A549 (cell line): ENCODE data around the gene TSNAX. TPM values are rescaled to one million over a fixed set of nuclear protein-coding genes. Genes with fewer than 3 reads are reported as not detected.

ENCODE experiments used
- ATAC-seq, 2 experiments: fragments of 200-7000 bp in 1 of 2; fragments of >200 bp in 1 of 2; cut with Nextera tagmentation in 1 of 2; cut with Tn5 transposase in 1 of 2; 3 replicates each; pipeline versions ENCODE4 v1.8.0 to v1.9.1; 2018 to 2020; ENCODE audit warnings: mild to moderate bottlenecking in 1 of 2, moderate library complexity in 1 of 2
- CTCF ChIA-PET: fragments of 300-600 bp; sonication (Branson Sonifier 250); formaldehyde crosslinking; extraction: SDS; loops from one replicate; lab custom pipeline; 2021; ENCODE audit warnings: antibody characterized with exemption, inconsistent platforms; lab: Yijun Ruan, JAX
- POLR2A ChIA-PET: fragments of 350-600 bp; formaldehyde crosslinking; extraction: SDS; loops from one replicate; lab custom pipeline; 2021; ENCODE audit warnings: antibody characterized with exemption, inconsistent platforms; lab: Yijun Ruan, JAX
- DNase-seq, 2 experiments: peaks; one replicate each; pipeline versions ENCODE4 v3.0.0 to v3.0.0-alpha.2; 2011 to 2016; ENCODE audit warnings: low read depth in 1 of 2, low spot score in 1 of 2
- FAIRE-seq: peaks from 2 replicates; lab custom pipeline; 2011; peaks lifted over from hg19 to GRCh38; lab: Jason Lieb, UNC
- H3K27ac ChIP-seq, 2 experiments: fragments of >200 bp; sonication (Bioruptor Twin); formaldehyde crosslinking; 3 replicates each; pipeline ENCODE4 v1.5.1; 2016 to 2017
- H3K4me1 ChIP-seq: fragments of >200 bp; sonication (Bioruptor Twin); formaldehyde crosslinking; 3 replicates; pipeline ENCODE4 v1.6.1; 2016
- H3K4me2 ChIP-seq: fragments of >200 bp; sonication (Bioruptor Twin); formaldehyde crosslinking; 3 replicates; pipeline ENCODE4 v1.6.1; 2016
- H3K4me3 ChIP-seq: fragments of >200 bp; sonication (Bioruptor Twin); formaldehyde crosslinking; 3 replicates; pipeline ENCODE4 v1.5.1; 2016
- H3K9me3 ChIP-seq: fragments of >200 bp; sonication (Bioruptor Twin); formaldehyde crosslinking; 3 replicates; pipeline ENCODE4 v1.6.1; 2016
- CHD2 ChIP-seq: fragments of 150-350 bp; IDR thresholded peaks from 2 replicates; pipeline ENCODE4 v1.6.1; 2014; ENCODE audit warnings: low read length; ENCODE audit not compliant: partially characterized antibody
- CHD4 ChIP-seq: fragments of 200-600 bp; sonication (generic); IDR thresholded peaks from 2 replicates; pipeline ENCODE4 v1.6.1; 2016; ENCODE audit warnings: antibody characterized with exemption, mild to moderate bottlenecking, borderline replicate concordance
- EHMT2 ChIP-seq: fragments of 200-600 bp; sonication (generic); IDR thresholded peaks from 2 replicates; pipeline ENCODE4 v1.6.1; 2016; ENCODE audit warnings: antibody characterized with exemption, low read depth, mild to moderate bottlenecking, moderate library complexity
- FOXS1 ChIP-seq: fragments of 250-450 bp; sonication (Bioruptor Pico); IDR thresholded peaks from 2 replicates; pipeline ENCODE4 v1.5.0; 2020; ENCODE audit warnings: mild to moderate bottlenecking, moderate library complexity
- HEYL ChIP-seq: fragments of 250-450 bp; sonication (Bioruptor Pico); IDR thresholded peaks from 2 replicates; pipeline ENCODE4 v1.8.0; 2021; ENCODE audit warnings: mild to moderate bottlenecking, moderate library complexity
- HOXB5 ChIP-seq: fragments of 250-450 bp; sonication (Bioruptor Pico); IDR thresholded peaks from 2 replicates; pipeline ENCODE4 v1.5.0; 2020; ENCODE audit warnings: mild to moderate bottlenecking, moderate library complexity
- MAZ ChIP-seq: fragments of 150-350 bp; IDR thresholded peaks from 2 replicates; pipeline ENCODE4 v1.6.1; 2014; ENCODE audit warnings: antibody characterized with exemption, low read depth, low read length, borderline replicate concordance
- POLR2A ChIP-seq: IDR thresholded peaks from 2 replicates; pipeline ENCODE4 v1.6.1; 2012; ENCODE audit warnings: mild to moderate bottlenecking, low read length
- RCOR1 ChIP-seq: fragments of 150-350 bp; IDR thresholded peaks from 2 replicates; pipeline ENCODE4 v1.6.1; 2014; ENCODE audit warnings: antibody characterized with exemption, low read length, low read depth
- RFX5 ChIP-seq: fragments of 450-650 bp; IDR thresholded peaks from 2 replicates; pipeline ENCODE4 v1.7.1; 2014; ENCODE audit warnings: antibody characterized with exemption, mild to moderate bottlenecking, moderate library complexity
- TP53 ChIP-seq: fragments of 250-450 bp; sonication (Bioruptor Pico); IDR thresholded peaks from 2 replicates; pipeline ENCODE4 v1.5.0; 2021; ENCODE audit warnings: mild to moderate bottlenecking, moderate library complexity
- ZFP36 ChIP-seq: fragments of 450-650 bp; IDR thresholded peaks from 2 replicates; pipeline ENCODE4 v1.6.1; 2014; ENCODE audit warnings: borderline replicate concordance; ENCODE audit not compliant: partially characterized antibody
- WGBS: methylation state at CpG from one replicate; pipeline ENCODE4 v1.1.6; 2017; ENCODE audit errors: missing lambda C conversion rate; 5-methylcytosine and 5-hydroxymethylcytosine counted together
- polyA plus RNA-seq, 4 experiments: library from polyadenylated mRNA; depleted of rRNA in 3 of 4; stranded (reverse); fragments of >200 nt; fragmentation: RNase III in 1 of 4; extraction: RNeasy Plus Mini Kit Qiagen cat#74134 plus additional on column Dnase treatment in 1 of 4; gene quantifications; 2 replicates in 3 of 4; 3 replicates in 1 of 4; pipeline ENCODE4 v1.2.3, GENCODE V29; 2011 to 2017
- TF ChIP-seq, protein P1 (sequence below): IDR thresholded peaks from 2 replicates; pipeline ENCODE4 v1.6.1; 2012; ENCODE audit warnings: low read depth, borderline replicate concordance
- TF ChIP-seq, protein P2 (sequence below): fragments of 200-600 bp; sonication (generic); IDR thresholded peaks from 2 replicates; pipeline ENCODE4 v1.6.1; 2016; ENCODE audit warnings: antibody characterized with exemption, mild to moderate bottlenecking, moderate library complexity
- TF ChIP-seq, protein P3 (sequence below): IDR thresholded peaks from 2 replicates; pipeline ENCODE4 v1.6.1; 2012
- TF ChIP-seq, protein P4 (sequence below): fragments of 450-650 bp; IDR thresholded peaks from 2 replicates; pipeline ENCODE4 v1.6.1; 2014; ENCODE audit warnings: antibody characterized with exemption
- TF ChIP-seq, protein P5 (sequence below): fragments of >200 bp; sonication (Bioruptor Twin); formaldehyde crosslinking; IDR thresholded peaks from 2 replicates; pipeline ENCODE4 v1.6.1; 2016

TSNAX gene
- polyA plus RNA-seq, 2 of the 4 experiments (the other 2 are of a cell fraction), result 48.5 to 58.3 TPM

DNA sequence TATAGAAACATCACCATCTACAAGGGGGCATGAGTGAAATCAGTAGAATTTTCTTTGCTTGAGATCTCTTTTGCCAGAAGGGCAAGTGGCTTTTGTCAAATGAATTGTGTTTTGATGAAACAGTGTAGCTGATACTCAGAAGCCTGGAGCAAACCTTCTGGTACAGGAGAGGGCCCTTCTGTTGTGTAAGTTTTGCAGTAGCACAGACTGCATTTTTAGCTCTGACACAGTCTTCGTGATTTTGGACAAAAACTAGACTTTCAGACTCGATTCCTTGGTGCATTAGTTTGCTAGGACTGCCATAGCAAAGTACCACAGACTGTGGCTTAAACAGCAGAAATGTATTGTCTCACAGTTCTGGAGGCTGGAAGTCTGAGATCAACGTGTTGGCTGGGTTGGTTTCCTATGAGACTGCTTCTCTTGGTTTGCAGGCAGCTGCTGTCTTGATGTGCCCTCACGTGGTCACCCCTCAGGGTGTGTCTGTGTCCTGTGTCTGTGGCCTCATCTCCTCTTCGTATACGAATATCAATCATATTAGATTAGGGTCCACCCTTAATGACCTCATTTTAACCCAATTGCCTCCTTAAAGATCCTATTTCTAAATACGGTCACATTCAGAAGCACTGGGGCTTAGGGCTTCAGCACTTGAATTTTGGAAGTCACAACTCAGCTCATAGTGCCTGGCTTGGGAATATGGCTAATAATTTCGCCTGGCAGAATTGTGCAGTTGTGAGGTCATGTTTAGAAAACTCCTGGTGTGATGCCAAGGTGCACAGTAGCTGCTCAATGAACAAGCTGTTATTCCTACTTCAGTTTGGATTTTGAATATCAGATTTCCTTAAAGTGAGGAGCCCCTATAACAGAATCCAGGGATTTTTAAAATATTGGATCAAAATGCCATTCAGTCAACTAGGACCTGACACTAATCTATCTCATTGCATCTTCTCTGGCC lies 77.0 kb downstream of the TSNAX start:
- FAIRE-seq (no peak), DNase-seq (no peak), ATAC-seq (no peak)
- WGBS, result 30% methylated on average over 8 of the region's 8 CpGs
- TF ChIP-seq, protein P1, sequence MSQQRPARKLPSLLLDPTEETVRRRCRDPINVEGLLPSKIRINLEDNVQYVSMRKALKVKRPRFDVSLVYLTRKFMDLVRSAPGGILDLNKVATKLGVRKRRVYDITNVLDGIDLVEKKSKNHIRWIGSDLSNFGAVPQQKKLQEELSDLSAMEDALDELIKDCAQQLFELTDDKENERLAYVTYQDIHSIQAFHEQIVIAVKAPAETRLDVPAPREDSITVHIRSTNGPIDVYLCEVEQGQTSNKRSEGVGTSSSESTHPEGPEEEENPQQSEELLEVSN, result no peak
- TF ChIP-seq, protein P2, sequence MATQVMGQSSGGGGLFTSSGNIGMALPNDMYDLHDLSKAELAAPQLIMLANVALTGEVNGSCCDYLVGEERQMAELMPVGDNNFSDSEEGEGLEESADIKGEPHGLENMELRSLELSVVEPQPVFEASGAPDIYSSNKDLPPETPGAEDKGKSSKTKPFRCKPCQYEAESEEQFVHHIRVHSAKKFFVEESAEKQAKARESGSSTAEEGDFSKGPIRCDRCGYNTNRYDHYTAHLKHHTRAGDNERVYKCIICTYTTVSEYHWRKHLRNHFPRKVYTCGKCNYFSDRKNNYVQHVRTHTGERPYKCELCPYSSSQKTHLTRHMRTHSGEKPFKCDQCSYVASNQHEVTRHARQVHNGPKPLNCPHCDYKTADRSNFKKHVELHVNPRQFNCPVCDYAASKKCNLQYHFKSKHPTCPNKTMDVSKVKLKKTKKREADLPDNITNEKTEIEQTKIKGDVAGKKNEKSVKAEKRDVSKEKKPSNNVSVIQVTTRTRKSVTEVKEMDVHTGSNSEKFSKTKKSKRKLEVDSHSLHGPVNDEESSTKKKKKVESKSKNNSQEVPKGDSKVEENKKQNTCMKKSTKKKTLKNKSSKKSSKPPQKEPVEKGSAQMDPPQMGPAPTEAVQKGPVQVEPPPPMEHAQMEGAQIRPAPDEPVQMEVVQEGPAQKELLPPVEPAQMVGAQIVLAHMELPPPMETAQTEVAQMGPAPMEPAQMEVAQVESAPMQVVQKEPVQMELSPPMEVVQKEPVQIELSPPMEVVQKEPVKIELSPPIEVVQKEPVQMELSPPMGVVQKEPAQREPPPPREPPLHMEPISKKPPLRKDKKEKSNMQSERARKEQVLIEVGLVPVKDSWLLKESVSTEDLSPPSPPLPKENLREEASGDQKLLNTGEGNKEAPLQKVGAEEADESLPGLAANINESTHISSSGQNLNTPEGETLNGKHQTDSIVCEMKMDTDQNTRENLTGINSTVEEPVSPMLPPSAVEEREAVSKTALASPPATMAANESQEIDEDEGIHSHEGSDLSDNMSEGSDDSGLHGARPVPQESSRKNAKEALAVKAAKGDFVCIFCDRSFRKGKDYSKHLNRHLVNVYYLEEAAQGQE, result no peak
- TF ChIP-seq HOXB5 (CRISPR knock-in tag) (no peak), TP53 (CRISPR knock-in tag) (no peak), ZFP36 (no peak), FOXS1 (CRISPR knock-in tag) (no peak), CHD4 (no peak), EHMT2 (no peak), CHD2 (no peak)
- TF ChIP-seq, protein P3, sequence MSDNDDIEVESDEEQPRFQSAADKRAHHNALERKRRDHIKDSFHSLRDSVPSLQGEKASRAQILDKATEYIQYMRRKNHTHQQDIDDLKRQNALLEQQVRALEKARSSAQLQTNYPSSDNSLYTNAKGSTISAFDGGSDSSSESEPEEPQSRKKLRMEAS, result no peak
- H3K4me2 ChIP-seq, result no peak overlapping the region
- no peak overlapping the region for H3K27ac ChIP-seq
- 0 out of 3 replicates have a peak, but pooled peaks cover 4% of the 10 kb centered on the region for H3K4me1 ChIP-seq
- ChIA-PET CTCF (interaction anchor here (0.5 to 3.0 kb wide), 8 partner anchors 11 to 811 kb away, joined by 3 to 10 read pairs (median 4); no protein-coding TSS in a partner anchor), POLR2A (no interaction called here)
- H3K9me3 ChIP-seq, result peaks cover 9% of the 10 kb centered on the region
- no peak overlapping the region for H3K4me3 ChIP-seq

DNA sequence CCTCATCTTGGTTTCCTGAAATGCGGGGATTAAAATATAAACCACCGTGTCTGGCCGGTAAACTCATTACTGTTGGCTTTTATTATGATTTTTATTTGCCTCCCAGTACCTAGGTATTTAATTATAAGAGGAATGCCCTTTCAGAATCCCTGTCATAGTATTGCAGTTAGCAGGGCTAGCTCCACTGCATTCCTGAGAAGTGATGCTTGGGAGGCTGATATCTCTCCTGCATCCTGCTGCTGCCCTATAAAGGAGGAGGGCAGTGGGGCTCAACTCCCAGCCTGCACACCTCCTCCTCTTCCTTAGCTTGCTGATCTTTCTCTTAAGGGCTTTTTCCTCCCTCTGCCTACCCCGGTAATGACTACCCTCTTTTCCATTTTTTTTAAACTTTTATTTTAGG lies 78.2 kb downstream of the TSNAX start:
- H3K9me3 ChIP-seq, result peaks cover 9% of the 10 kb centered on the region
- DNase-seq (no peak), FAIRE-seq (no peak), ATAC-seq (no peak)
- TF ChIP-seq RCOR1 (no peak), HEYL (CRISPR knock-in tag) (no peak)
- H3K4me1 ChIP-seq, result 0 out of 3 replicates have a peak, but pooled peaks cover 4% of the 10 kb centered on the region
- CTCF ChIA-PET, result interaction anchor here (0.7 to 3.0 kb wide), 7 partner anchors 10 to 291 kb away, joined by 3 to 10 read pairs (median 5); partner anchors contain the start of genes EXOC8 and SPRTN
- 44% methylated on average over 4 of the region's 4 CpGs for WGBS
- POLR2A ChIA-PET, result no interaction called here
- no peak overlapping the region for H3K4me3 ChIP-seq
- H3K4me2 ChIP-seq, result no peak overlapping the region
- H3K27ac ChIP-seq, result no peak overlapping the region

DNA sequence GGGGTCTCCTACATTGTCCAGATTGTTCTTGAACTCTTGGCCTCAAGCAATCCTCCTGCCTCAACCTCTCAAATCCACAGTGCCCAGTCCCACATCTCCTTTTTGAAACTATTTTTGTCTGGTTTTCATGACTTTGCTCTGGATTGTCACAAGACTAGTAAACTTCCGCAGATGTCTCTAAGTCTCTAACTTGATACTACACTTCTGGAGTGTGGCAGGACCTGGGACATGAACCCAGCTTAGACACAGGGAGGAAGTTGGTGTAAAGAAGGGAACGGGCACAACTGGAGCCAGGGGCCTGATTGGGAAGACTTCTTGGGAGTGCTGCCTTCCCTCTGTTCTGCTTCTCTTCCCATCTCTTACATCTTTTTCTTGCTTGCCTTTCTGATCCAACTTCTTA lies 81.9 kb downstream of the TSNAX start:
- no peak overlapping the region for H3K4me2 ChIP-seq
- H3K4me1 ChIP-seq, result no peaks in the 10 kb centered on the region
- WGBS, result 54% methylated on average over 2 of the region's 2 CpGs
- H3K27ac ChIP-seq, result no peak overlapping the region
- TF ChIP-seq, protein P4, sequence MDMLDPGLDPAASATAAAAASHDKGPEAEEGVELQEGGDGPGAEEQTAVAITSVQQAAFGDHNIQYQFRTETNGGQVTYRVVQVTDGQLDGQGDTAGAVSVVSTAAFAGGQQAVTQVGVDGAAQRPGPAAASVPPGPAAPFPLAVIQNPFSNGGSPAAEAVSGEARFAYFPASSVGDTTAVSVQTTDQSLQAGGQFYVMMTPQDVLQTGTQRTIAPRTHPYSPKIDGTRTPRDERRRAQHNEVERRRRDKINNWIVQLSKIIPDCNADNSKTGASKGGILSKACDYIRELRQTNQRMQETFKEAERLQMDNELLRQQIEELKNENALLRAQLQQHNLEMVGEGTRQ, result no peak
- TF ChIP-seq CHD2 (no peak), MAZ (no peak), RFX5 (no peak), POLR2A (no peak)
- TF ChIP-seq, protein P5, sequence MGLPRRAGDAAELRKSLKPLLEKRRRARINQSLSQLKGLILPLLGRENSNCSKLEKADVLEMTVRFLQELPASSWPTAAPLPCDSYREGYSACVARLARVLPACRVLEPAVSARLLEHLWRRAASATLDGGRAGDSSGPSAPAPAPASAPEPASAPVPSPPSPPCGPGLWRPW, result no peak
- TF ChIP-seq, protein P1, result no peak
- H3K9me3 ChIP-seq, result peaks cover 16% of the 10 kb centered on the region
- no peak for ATAC-seq
- POLR2A ChIA-PET, result no interaction called here
- no peak for DNase-seq
- no peak for FAIRE-seq
- CTCF ChIA-PET, result interaction anchor here (1.0 to 1.2 kb wide), 2 partner anchors 11 to 26 kb away, joined by 3 read pairs; no protein-coding TSS in a partner anchor
- no peak overlapping the region for H3K4me3 ChIP-seq
